Endothelial cell of umbilical vein (primary cell): Measurements from ENCODE around the gene RAB3IL1.

ENCODE experiments used
- CTCF ChIP-seq, 2 donors: IDR thresholded peaks; 1 replicate in 1 of 2; 2 replicates in 1 of 2; pipeline ENCODE4 v1.5.1; 2011; ENCODE audit warnings: low read length in 2 of 2, mild to moderate bottlenecking in 2 of 2, moderate library complexity in 2 of 2, control low read depth in 1 of 2, inconsistent platforms in 1 of 2, low read depth in 1 of 2; ENCODE audit not compliant: insufficient read depth in 1 of 2; ENCODE audit errors: extremely low read depth in 1 of 2
- EZH2 ChIP-seq: IDR thresholded peaks from 2 replicates; pipeline ENCODE4 v1.6.1; 2012; ENCODE audit warnings: borderline replicate concordance, low read depth, mild to moderate bottlenecking, moderate library complexity, low read length, inconsistent platforms; ENCODE audit not compliant: severe bottlenecking
- FOS ChIP-seq: IDR thresholded peaks from 2 replicates; pipeline ENCODE4 v1.6.1; 2011; ENCODE audit warnings: mild to moderate bottlenecking, low read length, moderate library complexity, borderline replicate concordance; ENCODE audit not compliant: insufficient read depth
- GATA2 ChIP-seq: IDR thresholded peaks from 2 replicates; pipeline ENCODE4 v1.7.0; 2011; ENCODE audit warnings: low read depth, mild to moderate bottlenecking, moderate library complexity, mixed read lengths, low read length; ENCODE audit not compliant: insufficient read length, insufficient read depth
- JUN ChIP-seq: IDR thresholded peaks from 2 replicates; pipeline ENCODE4 v1.6.1; 2011; ENCODE audit warnings: borderline replicate concordance, low read depth; ENCODE audit not compliant: insufficient read length, insufficient read depth
- MAX ChIP-seq: IDR thresholded peaks from 2 replicates; pipeline ENCODE4 v1.6.1; 2011; ENCODE audit not compliant: insufficient read depth, insufficient read length
- MYC ChIP-seq: IDR thresholded peaks from one replicate; pipeline ENCODE4 v1.6.1; 2011; ENCODE audit warnings: mild to moderate bottlenecking, low read depth, low read length
- POLR2A ChIP-seq: IDR thresholded peaks from 2 replicates; pipeline ENCODE4 v1.6.1; 2012; ENCODE audit warnings: low read depth, mild to moderate bottlenecking, control low read depth, low read length
- POLR2AphosphoS5 ChIP-seq: IDR thresholded peaks from 2 replicates; pipeline ENCODE4 v1.6.1; 2012; ENCODE audit warnings: low read depth, mild to moderate bottlenecking, control low read depth, low read length, moderate library complexity; ENCODE audit not compliant: insufficient read depth

GRCh38 chr11:61872935-61873565 is 44.3 kb downstream of the RAB3IL1 start:
- TF ChIP-seq POLR2A (no peak), EZH2 (no peak), CTCF (IDR thresholded peaks at IDR 0.05; ENCODE audit: extremely low read depth in 1 of 2, insufficient read depth in 1 of 2, low read depth in 1 of 2, low read length in 2 of 2) (no peak), POLR2AphosphoS5 (no peak), MAX (no peak), MYC (no peak), JUN (no peak), FOS (no peak), GATA2 (no peak)
